ENCODE results near the gene SH3TC2.

Gene SH3TC2

DNA sequence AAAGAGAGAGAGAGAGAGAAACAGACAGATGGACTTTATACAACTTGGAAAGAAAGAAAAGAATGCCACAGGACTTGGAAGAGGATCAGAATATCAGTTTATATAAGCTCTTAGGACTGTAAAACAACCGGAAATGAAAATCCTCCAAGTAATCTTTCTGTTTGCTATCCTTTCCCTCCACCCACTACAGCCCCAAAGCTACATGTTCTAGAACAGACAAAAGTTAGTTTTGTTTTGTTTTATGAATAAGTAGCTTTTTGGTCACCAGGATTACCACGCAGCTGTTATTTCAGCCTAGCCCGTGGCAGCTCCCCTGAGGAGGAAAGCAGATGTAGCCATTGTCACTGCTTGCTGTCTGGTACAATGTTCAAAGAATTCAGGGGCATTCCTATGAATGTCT, 66.6 kb downstream of the SH3TC2 start:
- no peak for DNase-seq

- DNase-seq = no peak
These were observed 67.1 kb downstream of the SH3TC2 start for GRCh38 chr5:148995791-148996190.

GRCh38 chr5:148993283-148993936, 69.5 kb downstream of the SH3TC2 start:
- DNase-seq = no peak

DNA sequence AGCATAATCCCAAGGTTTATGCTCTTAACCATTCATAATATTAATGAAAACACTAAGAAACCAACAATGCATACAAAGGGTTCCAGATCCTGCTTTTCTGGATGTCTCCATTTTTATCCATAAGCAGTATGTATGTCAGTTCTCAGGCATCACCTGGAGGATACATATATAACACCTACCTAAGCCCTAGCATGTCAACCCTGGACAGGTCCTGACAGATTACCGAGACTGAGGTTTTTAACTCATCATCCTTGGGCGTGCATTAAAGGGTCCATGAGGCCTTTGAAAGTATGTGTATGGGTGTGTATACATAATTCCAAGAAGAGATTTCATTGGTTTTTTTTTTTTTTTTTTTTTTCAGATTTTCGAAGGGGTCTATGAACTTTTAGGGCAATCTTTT, 70.6 kb downstream of the SH3TC2 start:
- no peak for DNase-seq

DNA sequence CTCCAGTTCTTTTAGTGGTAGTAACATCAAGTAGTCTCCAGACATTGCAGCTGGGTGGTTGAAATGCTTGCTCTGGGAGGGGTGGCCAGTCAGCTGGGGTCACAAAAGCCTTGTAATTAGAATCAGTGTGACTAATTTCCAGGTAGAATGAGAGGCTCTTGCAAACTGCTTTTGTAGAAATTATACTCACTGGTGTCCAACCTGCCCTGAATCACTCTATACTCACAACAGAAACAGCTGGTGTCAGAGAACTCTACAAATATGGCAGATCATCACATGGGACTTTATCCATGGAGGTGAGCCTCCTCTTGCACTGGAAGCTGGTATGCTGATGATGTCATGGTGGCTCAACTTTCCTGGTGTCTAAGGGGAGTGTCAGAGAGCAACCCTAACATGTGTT, 71.3 kb downstream of the SH3TC2 start:
- no peak for DNase-seq

- DNase-seq = no peak
These were observed 72.0 kb downstream of the SH3TC2 start for GRCh38 chr5:148990817-148991216.

- DNase-seq = no peak
These were observed 73.3 kb downstream of the SH3TC2 start for GRCh38 chr5:148989567-148989966.

GRCh38 chr5:148988328-148988727, 74.5 kb downstream of the SH3TC2 start:
- DNase-seq = no peak

DNA sequence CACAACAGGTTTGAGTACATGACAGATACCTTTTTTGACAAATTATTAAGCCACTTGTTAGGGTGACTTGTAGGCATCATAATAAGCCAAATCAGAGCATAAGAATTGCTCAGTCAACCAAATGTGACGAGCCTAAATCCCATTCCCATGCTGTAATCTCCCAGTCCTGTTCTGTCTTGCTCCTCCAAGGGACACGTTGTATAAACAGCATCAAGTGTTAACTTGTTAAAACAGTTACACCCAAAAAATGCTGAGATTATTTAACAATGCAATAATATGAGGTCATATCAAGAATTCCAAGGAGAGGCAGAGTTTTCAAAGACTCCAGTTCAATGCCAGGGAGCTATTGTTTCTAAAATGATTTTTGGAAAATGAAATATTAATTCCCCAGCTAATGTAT, 76.2 kb downstream of the SH3TC2 start:
- no peak for DNase-seq

DNA sequence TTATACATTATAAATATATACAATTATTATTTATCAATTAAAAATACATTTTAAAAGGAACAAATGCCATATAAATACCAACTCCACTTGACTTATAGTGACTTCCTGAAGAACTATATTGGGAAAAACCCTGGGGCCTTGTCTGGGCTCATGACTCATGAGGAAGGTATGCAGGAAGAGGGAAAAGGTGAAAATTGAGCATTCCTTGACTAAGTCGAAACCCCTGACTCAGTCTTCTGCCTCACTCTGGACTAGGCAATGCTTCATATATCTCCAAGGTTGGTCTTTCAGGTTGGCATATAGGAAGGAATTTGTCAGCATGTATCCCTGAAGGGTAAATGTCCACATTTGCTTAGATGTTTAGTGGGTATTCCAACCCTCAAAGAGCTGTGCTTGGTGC, 78.5 kb downstream of the SH3TC2 start:
- no peak for DNase-seq

DNA sequence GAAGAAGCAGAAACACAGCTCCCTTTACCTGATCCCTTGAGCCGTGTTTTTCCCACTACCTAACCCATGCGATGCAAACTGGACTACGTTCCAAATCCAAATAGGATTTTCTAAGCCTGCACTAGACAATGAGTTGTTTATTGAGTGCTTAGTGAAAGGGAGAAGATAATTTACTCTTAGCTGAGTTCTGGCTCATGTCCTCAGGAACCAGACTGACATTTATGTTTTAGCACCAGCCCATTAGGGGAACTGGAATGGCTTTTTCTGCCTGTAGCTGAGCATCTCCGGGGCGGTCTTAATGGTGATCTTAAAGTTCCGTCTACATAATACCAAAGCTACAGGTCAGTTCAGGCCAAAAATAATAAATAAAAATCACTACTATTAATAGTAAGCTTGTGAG, 81.5 kb downstream of the SH3TC2 start:
- DNase-seq = no peak

- no peak for DNase-seq
These were observed 82.1 kb downstream of the SH3TC2 start for GRCh38 chr5:148980731-148981130.

DNA sequence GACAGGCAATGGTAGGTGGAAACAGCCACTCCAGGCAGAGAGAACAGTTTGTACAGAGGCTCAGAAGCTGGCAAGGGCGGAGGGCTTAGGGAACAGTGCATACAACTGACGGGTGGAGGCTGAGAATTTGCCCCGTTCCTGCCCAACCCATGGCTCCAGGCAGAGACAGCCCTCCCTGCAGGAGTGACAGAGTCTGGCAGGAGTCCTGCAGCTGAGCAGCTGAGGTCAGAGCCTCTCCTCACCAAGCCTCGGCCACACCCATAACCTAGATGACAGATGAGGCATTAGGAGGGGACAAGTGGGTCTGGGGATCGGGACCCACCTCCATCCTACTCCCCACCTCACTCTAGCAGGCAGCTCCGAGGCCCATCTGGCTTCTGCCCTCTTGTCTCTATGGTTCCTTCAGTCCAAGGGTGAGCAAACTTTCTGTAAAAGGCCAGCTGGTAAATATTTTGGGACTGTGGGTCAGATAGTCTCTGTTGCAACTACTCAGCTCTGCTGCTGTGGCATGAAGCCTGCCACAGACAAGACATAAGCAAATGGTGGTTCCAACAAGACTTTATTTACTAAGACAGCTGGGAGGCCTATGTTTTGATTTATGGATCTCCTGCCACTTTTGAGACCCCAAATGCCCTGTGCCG, 83.7 kb downstream of the SH3TC2 start:
- DNase-seq = no peak

GRCh38 chr5:148978370-148979082, 84.3 kb downstream of the SH3TC2 start:
- DNase-seq = no peak

DNA sequence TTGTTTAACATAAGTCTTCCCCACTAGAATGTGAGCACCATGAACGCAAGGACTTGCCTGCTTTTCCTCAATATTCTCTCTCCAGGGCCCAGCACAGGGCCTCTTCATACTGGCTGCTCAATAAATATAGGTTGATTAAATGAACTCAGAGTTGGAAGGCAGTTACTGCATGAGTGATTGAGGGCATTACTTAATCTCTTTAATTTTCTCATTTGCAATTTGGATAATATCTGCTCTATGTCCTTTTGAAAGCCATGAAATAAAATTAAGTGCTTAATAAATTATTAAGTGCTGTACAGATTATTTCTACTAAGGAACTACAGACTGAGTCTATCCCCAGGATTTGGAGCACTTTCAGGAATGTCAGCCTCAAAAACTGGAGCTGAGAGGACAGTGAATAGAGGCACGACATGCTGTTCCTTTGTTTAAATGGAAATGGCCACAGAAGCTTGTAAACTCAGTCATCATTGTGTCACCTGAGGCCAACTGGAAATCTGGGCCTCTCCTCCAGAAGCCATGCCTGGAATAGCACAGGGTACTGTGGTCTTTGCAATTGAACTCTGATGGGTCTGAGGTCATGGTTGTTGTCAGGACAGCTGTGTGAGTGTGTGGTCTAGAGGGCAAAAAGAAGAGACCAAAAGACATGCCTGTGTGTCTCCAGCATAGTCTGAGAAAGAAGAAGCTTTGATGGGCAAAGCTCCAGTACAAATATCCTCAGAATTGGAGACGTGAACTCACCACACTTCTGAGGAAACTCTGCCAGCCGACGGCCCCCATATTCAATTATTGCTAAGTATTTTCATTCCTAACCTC, 86.1 kb downstream of the SH3TC2 start:
- no peak for DNase-seq

DNA sequence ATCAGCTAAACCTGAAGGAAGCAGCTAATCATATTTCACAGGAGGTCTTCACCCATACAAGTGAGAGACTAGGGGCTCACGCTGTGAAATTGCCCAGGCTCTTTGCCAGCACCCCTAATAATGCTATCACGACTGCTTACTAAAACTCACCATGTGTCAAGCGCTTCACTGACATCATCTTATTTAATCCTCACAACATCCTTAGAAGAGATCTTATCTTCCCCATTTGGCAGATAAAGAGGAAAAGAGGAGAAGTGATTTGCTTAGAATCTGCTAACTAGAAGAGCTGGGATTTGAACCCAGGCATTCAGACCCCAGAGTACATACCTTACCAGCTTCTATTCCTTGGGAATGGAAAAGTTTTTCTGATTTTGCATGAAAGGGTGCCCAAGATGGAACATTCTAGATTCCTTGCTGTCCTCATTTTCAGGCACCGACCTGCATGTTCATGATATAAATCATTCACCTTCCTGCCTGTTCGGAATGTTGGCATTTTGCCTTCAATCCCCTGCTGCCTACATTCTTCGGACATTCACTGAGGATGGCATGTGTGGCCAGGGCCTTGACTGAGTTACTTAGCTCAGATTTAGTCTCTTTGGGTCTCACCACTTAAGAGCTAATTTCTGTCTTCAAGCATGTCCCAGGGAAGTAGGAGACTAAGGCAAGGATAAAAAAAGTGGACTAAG, 88.1 kb downstream of the SH3TC2 start:
- DNase-seq = no peak

DNA sequence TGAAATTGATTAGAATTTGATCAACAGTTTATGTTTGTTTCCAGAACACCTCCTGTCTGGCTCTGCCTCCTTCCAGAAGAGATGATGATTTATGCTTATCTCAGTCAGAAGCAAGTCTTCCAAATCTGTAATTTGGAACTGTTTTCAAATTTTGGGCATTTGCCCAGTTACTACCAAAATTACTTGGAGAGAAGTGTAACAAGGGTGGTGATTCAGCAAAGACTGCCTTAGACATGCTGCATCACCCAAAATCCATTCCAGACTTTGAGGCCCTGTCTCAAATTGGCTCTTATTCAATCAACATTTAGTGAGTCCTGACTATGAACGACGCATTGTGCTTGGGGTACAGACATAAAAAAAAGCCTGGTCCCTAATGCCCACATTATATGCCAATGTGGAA, 89.4 kb downstream of the SH3TC2 start:
- no peak for DNase-seq

GRCh38 chr5:148972974-148973374, 89.9 kb downstream of the SH3TC2 start:
- DNase-seq = peak; percentile 89

GRCh38 chr5:148972396-148972795, 90.5 kb downstream of the SH3TC2 start:
- DNase-seq = no peak

DNA sequence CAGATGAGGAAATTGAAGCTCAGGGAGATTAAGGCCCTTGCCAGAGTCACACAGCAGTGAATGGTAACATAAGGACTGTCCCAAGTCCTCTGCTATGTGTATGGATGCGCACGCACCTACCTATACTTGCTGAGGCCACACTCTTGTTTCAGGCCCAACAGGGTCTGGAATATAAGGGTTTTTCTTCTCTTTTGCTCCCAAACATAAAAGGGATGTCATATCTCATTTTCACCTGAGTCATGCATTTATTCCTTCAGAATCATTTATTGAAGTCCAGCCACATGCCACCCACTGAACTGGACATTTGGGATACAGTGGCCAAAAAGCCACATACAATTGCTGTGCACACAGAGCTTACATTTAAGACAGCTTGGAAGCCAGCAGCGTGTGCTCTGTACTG, 92.0 kb downstream of the SH3TC2 start:
- no peak for DNase-seq

DNA sequence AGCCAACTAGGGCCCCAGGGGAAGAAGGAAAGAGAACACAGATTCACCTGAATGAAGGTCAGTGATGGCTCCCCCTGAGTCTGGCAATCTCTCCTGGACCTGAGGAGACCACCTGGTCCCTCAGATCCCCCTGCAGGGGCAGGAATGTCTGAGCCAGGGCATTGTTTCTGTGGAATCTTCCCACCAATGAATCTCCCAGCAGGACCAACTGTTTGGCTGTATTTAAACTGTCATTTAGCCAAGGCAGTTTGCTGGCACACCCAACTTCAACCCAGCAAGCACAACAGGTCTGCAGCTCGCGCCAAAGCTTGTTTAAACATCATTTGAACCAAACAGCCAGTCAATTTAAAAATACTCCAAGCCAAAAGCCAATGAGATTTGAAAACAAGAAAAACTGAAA, 92.6 kb downstream of the SH3TC2 start:
- no peak for DNase-seq

DNA sequence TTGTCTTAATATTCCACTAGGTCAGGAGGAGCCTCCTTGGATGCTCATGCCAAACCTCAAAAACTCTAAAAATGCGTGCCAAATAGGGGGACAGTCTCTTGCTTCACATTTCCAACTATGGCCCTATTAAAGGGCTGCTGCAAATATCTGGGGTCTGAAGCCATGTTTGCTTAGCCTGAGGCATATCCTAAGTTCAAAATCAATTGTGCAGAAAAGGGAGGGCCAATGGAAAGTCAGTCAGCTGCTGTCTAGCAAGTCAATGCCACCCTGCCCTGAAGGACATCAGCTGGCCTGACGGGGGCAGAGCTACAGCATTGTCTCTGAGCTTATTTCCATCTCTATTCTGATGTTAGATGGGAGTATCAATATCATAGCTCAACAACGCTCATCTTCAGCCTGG, 93.6 kb downstream of the SH3TC2 start:
- DNase-seq = no peak

- DNase-seq = no peak
These were observed 94.6 kb downstream of the SH3TC2 start for GRCh38 chr5:148968311-148968710.

Measured in inflammatory macrophage treated with lipopolysaccharide for 4 hours (primary cell).